Tibial nerve (tissue), 3 donors: ENCODE data around the gene ABHD10.

Experiments used
- POLR2A ChIP-seq, 2 donors: fragments of 450-650 bp; IDR thresholded peaks; one replicate each; pipeline ENCODE4 v1.6.1; 2017; ENCODE audit warnings: antibody characterized with exemption in 2 of 2, mild to moderate bottlenecking in 2 of 2, moderate library complexity in 2 of 2
- TF ChIP-seq, protein P1 (sequence below), 5 experiments: fragments of 200-600 bp in 3 of 5; fragments of 450-650 bp in 2 of 5; sonication (generic) in 3 of 5; IDR thresholded peaks; one replicate each; pipeline ENCODE4 v1.5.1; 2016 to 2019; ENCODE audit warnings: antibody characterized with exemption in 5 of 5, mild to moderate bottlenecking in 3 of 5, moderate library complexity in 2 of 5

DNA sequence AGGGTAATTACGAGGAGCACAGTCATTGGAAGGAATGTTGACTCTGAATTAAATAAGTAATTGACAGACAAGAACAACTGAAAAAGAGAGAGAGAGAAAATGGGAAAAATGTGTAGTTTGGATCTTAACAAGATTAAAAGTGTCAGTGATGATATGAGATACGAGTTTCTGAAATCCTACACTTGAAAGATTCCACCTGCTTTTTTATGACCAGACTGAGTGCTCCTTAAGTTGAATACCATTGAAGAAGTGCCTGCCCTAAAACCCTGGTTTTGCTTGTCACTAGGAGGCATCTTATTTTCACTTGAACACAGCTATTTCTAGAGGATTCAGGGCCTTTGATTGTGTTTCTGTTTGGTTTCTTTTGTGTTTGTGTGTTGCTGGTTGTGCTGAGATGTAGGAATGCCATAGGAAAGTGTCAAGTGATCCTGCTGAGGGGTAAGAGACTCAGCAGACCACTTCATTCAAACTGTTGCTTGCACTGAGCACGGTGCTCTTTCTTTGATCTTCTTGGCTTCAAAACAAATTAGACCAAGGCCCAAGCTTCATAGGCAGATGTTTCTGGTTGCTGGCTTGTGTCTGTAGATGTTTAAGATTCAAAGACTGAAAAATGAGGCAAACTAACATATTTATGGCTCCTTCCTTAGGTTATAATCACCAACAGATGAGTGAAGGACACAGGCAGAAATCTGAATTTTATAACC lies 17.2 kb upstream of the ABHD10 start:
- TF ChIP-seq, protein P1, sequence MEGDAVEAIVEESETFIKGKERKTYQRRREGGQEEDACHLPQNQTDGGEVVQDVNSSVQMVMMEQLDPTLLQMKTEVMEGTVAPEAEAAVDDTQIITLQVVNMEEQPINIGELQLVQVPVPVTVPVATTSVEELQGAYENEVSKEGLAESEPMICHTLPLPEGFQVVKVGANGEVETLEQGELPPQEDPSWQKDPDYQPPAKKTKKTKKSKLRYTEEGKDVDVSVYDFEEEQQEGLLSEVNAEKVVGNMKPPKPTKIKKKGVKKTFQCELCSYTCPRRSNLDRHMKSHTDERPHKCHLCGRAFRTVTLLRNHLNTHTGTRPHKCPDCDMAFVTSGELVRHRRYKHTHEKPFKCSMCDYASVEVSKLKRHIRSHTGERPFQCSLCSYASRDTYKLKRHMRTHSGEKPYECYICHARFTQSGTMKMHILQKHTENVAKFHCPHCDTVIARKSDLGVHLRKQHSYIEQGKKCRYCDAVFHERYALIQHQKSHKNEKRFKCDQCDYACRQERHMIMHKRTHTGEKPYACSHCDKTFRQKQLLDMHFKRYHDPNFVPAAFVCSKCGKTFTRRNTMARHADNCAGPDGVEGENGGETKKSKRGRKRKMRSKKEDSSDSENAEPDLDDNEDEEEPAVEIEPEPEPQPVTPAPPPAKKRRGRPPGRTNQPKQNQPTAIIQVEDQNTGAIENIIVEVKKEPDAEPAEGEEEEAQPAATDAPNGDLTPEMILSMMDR (IDR thresholded peaks at IDR 0.05), result no peak
- TF ChIP-seq POLR2A (IDR thresholded peaks at IDR 0.05), result no peak
